Adrenal gland (tissue), 12 donors: Measurements from ENCODE around the gene SYNGR1. TPM values are rescaled to one million over a fixed set of nuclear protein-coding genes. Genes with fewer than 3 reads are reported as not detected.

Source experiments
- DNase-seq, 7 donors: peaks; one replicate each; pipeline ENCODE4 v3.0.0-alpha.2; 2019 to 2020
- H3K27ac ChIP-seq, 5 donors: fragments of 200-600 bp; sonication (generic) in 4 of 5; 1 replicate in 3 of 5; 2 replicates in 2 of 5; pipeline versions ENCODE4 v1.5.1 to v1.8.0; 2016 to 2020; ENCODE audit warnings: mild to moderate bottlenecking in 1 of 5
- H3K27me3 ChIP-seq: fragments of 200-600 bp; 2 replicates; pipeline ENCODE4 v1.8.0; 2021
- H3K36me3 ChIP-seq, 2 donors: fragments of 200-600 bp; replicated peaks in 1 of 2; 1 replicate in 1 of 2; 2 replicates in 1 of 2; pipeline versions ENCODE4 v1.5.1 to v1.8.0; 2018 to 2022
- H3K4me1 ChIP-seq, 2 donors: fragments of 200-600 bp; replicated peaks in 1 of 2; 1 replicate in 1 of 2; 2 replicates in 1 of 2; pipeline versions ENCODE4 v1.5.1 to v1.8.0; 2018 to 2021
- H3K4me3 ChIP-seq, 4 donors: fragments of 200-600 bp; sonication (generic) in 3 of 4; one replicate each; pipeline ENCODE4 v1.5.1; 2016 to 2018
- H3K9me3 ChIP-seq, 3 donors: fragments of 200-600 bp; sonication (generic) in 1 of 3; replicated peaks in 1 of 3; 1 replicate in 2 of 3; 2 replicates in 1 of 3; pipeline versions ENCODE4 v1.5.1 to v1.8.0; 2016 to 2021
- CTCF ChIP-seq, 6 experiments: fragments of 450-650 bp in 4 of 6; fragments of 200-600 bp in 2 of 6; sonication (generic) in 1 of 6; IDR thresholded peaks; 1 replicate in 5 of 6; 2 replicates in 1 of 6; pipeline versions ENCODE4 v1.5.1 to v1.8.0; 2016 to 2021; ENCODE audit warnings: antibody characterized with exemption in 6 of 6, mild to moderate bottlenecking in 2 of 6, moderate library complexity in 1 of 6
- POLR2A ChIP-seq, 2 donors: fragments of 450-650 bp; IDR thresholded peaks; one replicate each; pipeline ENCODE4 v1.6.1; 2017; ENCODE audit warnings: antibody characterized with exemption in 2 of 2, mild to moderate bottlenecking in 2 of 2, moderate library complexity in 1 of 2
- WGBS, 4 donors: extraction: QIAGEN DNeasy Blood & Tissue Kit in 2 of 4; methylation state at CpG; one replicate each; pipeline versions ENCODE4 v1.1.5 to v1.1.7; 2013 to 2017; 5-methylcytosine and 5-hydroxymethylcytosine counted together
- intact Hi-C, 2 donors: fragments of 100-400 bp; cut with DNase I; formaldehyde crosslinking; loops; one replicate each; pipeline versions ENCODE4 v1.14.1 to v1.15.0; 2022 to 2023
- polyA plus RNA-seq, 3 donors: library from polyadenylated mRNA; stranded (reverse); fragments of 200-250 nt in 2 of 3; fragments of 350-450 nt in 1 of 3; fragmentation: Illumina TruSeq in 1 of 3; extraction: RNeasy Lipid Tissue Mini Kit (QIAGEN cat#74804) in 1 of 3; gene quantifications; one replicate each; pipeline ENCODE4 v1.2.3, GENCODE V29; 2013 to 2014
- small RNA-seq, 2 donors: library from RNA; depleted of rRNA; stranded (forward); fragments of <200 nt; gene quantifications; one replicate each; pipeline ENCODE3, GENCODE V24; 2016
- total RNA-seq, 9 donors: library from RNA; depleted of rRNA in 4 of 9; stranded (reverse); fragments of >200 nt in 4 of 9; fragments of 120-200 nt in 1 of 9; fragmentation: NEBNext Ultra II Directional in 1 of 9; extraction: Animal tissue kit (Norgen Biotek cat#: 25700) in 1 of 9; gene quantifications; one replicate each; pipeline versions ENCODE4 v1.1.0 to v1.2.4, GENCODE V29; 2013 to 2023
- donor health status: healthy with polysubstance abuse.
- donor health status: Bipolar disorder and iron deficiency.
- donor health status: DM: yes; HTN: yes; CAD: no.
- donor health status: DM: no; HTN: no; CAD: no.
- donor health status: DM: no; HTN: no; CAD: no.
- donor health status: DM: yes; HTN: yes; CAD: no.

Gene SYNGR1
- total and polyA plus RNA-seq, 12 donors: 8.5 to 80.0 (median 28.2) TPM

GRCh38 chr22:39433476-39434242, 83.9 kb downstream of the SYNGR1 start:
- Histone ChIP-seq H3K27me3 (no peaks in the 10 kb centered on the region), H3K36me3 (peaks cover 0 to 20% of the 10 kb centered on the region in 2 donors), H3K4me3 (no peak overlapping the region), H3K27ac (peak overlapping the region in 4 of 5 donors; percentile 51 to 97 (median 70)), H3K9me3 (no peaks in the 10 kb centered on the region), H3K4me1 (peaks cover 19 to 75% of the 10 kb centered on the region in 2 donors)
- TF ChIP-seq CTCF (IDR thresholded peaks at IDR 0.05) (no peak), POLR2A (IDR thresholded peaks at IDR 0.05) (no peak)
- intact Hi-C loops: loop anchor here in 1 of 2 donors (10.0 kb wide), 1 partner anchor 61 kb away; no protein-coding TSS in a partner anchor
- WGBS, 4 donors: 65 to 76% (median 68%) methylated on average over 22 to 31 of the region's 31 CpGs
- peak in 5 of 7 donors; percentile 56 to 67 (median 63) for DNase-seq

- H3K4me1 ChIP-seq: peaks cover 19 to 79% of the 10 kb centered on the region in 2 donors
- 48 to 63% (median 53%) methylated on average over 1 to 18 of the region's 18 CpGs for WGBS, 4 donors
- DNase-seq: peak; percentile 54 to 84 (median 79)
Measured at GRCh38 chr22:39434243-39434653, 84.5 kb downstream of the SYNGR1 start.

GRCh38 chr22:39434721-39435120, 84.9 kb downstream of the SYNGR1 start:
- WGBS, 4 donors: 71 to 94% (median 75%) methylated on average over 2 to 6 of the region's 6 CpGs
- peaks cover 0 to 9% of the 10 kb centered on the region in 2 donors for H3K36me3 ChIP-seq
- H3K4me3 ChIP-seq: no peak overlapping the region
- peak overlapping the region in 3 of 5 donors; percentile 51 to 97 (median 84) for H3K27ac ChIP-seq
- DNase-seq: peak in 1 of 7 donors; percentile 25
- TF ChIP-seq CTCF (IDR thresholded peaks at IDR 0.05) (no peak), POLR2A (IDR thresholded peaks at IDR 0.05) (no peak)
- intact Hi-C loops: loop anchor here in 1 of 2 donors (10.0 kb wide), 1 partner anchor 60 kb away; no protein-coding TSS in a partner anchor
- no peaks in the 10 kb centered on the region for H3K27me3 ChIP-seq
- H3K4me1 ChIP-seq: peaks cover 19 to 78% of the 10 kb centered on the region in 2 donors
- no peaks in the 10 kb centered on the region for H3K9me3 ChIP-seq

More at GRCh38 chr22:39434243-39434653, 84.5 kb downstream of the SYNGR1 start:
- Histone ChIP-seq H3K9me3 (no peaks in the 10 kb centered on the region), H3K36me3 (peaks cover 0 to 14% of the 10 kb centered on the region in 2 donors), H3K27ac (peak overlapping the region in 4 of 5 donors; percentile 51 to 97 (median 70)), H3K4me3 (no peak overlapping the region), H3K27me3 (no peaks in the 10 kb centered on the region)
- no peak for TF ChIP-seq CTCF (IDR thresholded peaks at IDR 0.05)
- no peak for TF ChIP-seq POLR2A (IDR thresholded peaks at IDR 0.05)
- intact Hi-C loops: loop anchor here in 1 of 2 donors (10.0 kb wide), 1 partner anchor 61 kb away; no protein-coding TSS in a partner anchor

Small RNA genes lying within 50 kb of the gene (small RNA-seq; reads per million reads assigned to genes)
- gene SNORD43 (0 reads per million in 2 donors), gene SNORD83A (7,482 to 10,466 reads per million in 2 donors), gene SNORD83B (0 reads per million in 2 donors)

Other genes with a start within 250 kb of the SYNGR1 start
- gene CBX7, start 197.3 kb upstream of the SYNGR1 start, total RNA-seq: 10 to 100 TPM in 8 of 9 donors, 1 to 10 TPM in 1; 2.7 to 89.2 (median 63.1) TPM
- gene CBX7, start 197.3 kb upstream of the SYNGR1 start, polyA plus RNA-seq: 10 to 100 TPM; 11.8 to 52.4 (median 26.3) TPM
- gene PDGFB, start 105.0 kb upstream of the SYNGR1 start, total RNA-seq: 10 to 100 TPM in 1 of 9 donors, 1 to 10 TPM in 8; 1.8 to 10.9 (median 6.1) TPM
- gene PDGFB, start 105.0 kb upstream of the SYNGR1 start, polyA plus RNA-seq: 1 to 10 TPM; 4.0 to 8.7 (median 6.0) TPM
- 1,000 to 10,000 TPM; 1,374 to 2,518 (median 1,917) TPM for gene RPL3, start 30.4 kb upstream of the SYNGR1 start, total RNA-seq
- 1,000 to 10,000 TPM; 1,433 to 2,713 (median 2,271) TPM for gene RPL3, start 30.4 kb upstream of the SYNGR1 start, polyA plus RNA-seq
- 10 to 100 TPM; 16.2 to 38.0 (median 23.5) TPM for gene TAB1, start 49.8 kb downstream of the SYNGR1 start, total RNA-seq
- 10 to 100 TPM in 2 of 3 donors, 1 to 10 TPM in 1; 9.3 to 31.4 (median 20.6) TPM for gene TAB1, start 49.8 kb downstream of the SYNGR1 start, polyA plus RNA-seq
- gene MGAT3, start 107.0 kb downstream of the SYNGR1 start, total RNA-seq: 1 to 10 TPM; 1.0 to 6.9 (median 2.3) TPM
- gene MGAT3, start 107.0 kb downstream of the SYNGR1 start, polyA plus RNA-seq: 1 to 10 TPM in 2 of 3 donors, under 1 TPM in 1; 0.42 to 1.4 (median 1.2) TPM
- 10 to 100 TPM; 21.0 to 44.2 (median 26.8) TPM for gene MIEF1, start 152.3 kb downstream of the SYNGR1 start, total RNA-seq
- 10 to 100 TPM in 1 of 3 donors, 1 to 10 TPM in 2; 5.1 to 27.0 (median 6.9) TPM for gene MIEF1, start 152.3 kb downstream of the SYNGR1 start, polyA plus RNA-seq
- 100 to 1,000 TPM; 207 to 498 (median 323) TPM for gene ATF4, start 170.6 kb downstream of the SYNGR1 start, total RNA-seq
- gene ATF4, start 170.6 kb downstream of the SYNGR1 start, polyA plus RNA-seq: 1,000 to 10,000 TPM in 2 of 3 donors, 100 to 1,000 TPM in 1; 619 to 1,513 (median 1,039) TPM
- 100 to 1,000 TPM in 5 of 9 donors, 10 to 100 TPM in 4; 80.4 to 250 (median 139) TPM for gene RPS19BP1, start 182.8 kb downstream of the SYNGR1 start, total RNA-seq
- 100 to 1,000 TPM in 2 of 3 donors, 10 to 100 TPM in 1; 39.5 to 217 (median 174) TPM for gene RPS19BP1, start 182.8 kb downstream of the SYNGR1 start, polyA plus RNA-seq
- 10 to 100 TPM in 2 of 9 donors, 1 to 10 TPM in 6, under 1 TPM in 1; 0.06 to 11.8 (median 2.6) TPM for gene CACNA1I, start 220.8 kb downstream of the SYNGR1 start, total RNA-seq
- 10 to 100 TPM in 1 of 3 donors, 1 to 10 TPM in 1, under 1 TPM in 1; 0.46 to 20.1 (median 7.4) TPM for gene CACNA1I, start 220.8 kb downstream of the SYNGR1 start, polyA plus RNA-seq